Caco-2 (cell line): ENCODE results near the gene GABRE. TPM values are rescaled to one million over a fixed set of nuclear protein-coding genes. Genes with fewer than 3 reads are reported as not detected.

Experiments used
- BruUV-seq: library from RNA; stranded (reverse); fragments of 400-500 nt; replicated peaks from 2 replicates; lab custom pipeline; 2021; lab: Mats Ljungman, UMichigan
- CTCF ChIA-PET: fragments of 300-600 bp; sonication (Branson Sonifier 250); formaldehyde crosslinking; loops from one replicate; lab custom pipeline; 2022; ENCODE audit warnings: antibody characterized with exemption; lab: Charles Lee
- POLR2A ChIA-PET: fragments of 300-600 bp; sonication (Branson Sonifier 250); formaldehyde crosslinking; loops from one replicate; lab custom pipeline; 2022; ENCODE audit warnings: antibody characterized with exemption; lab: Charles Lee
- DNase-seq, 2 experiments: peaks; one replicate each; pipeline versions ENCODE4 v3.0.0 to v3.0.0-alpha.2; 2020 to 2022
- H3K27me3 ChIP-seq: replicated peaks from 2 replicates; pipeline ENCODE4 v1.6.0; 2011; ENCODE audit warnings: low read length; ENCODE audit not compliant: control insufficient read depth, insufficient read depth
- H3K36me3 ChIP-seq: 2 replicates; pipeline ENCODE4 v1.5.1; 2011; ENCODE audit warnings: low read length; ENCODE audit not compliant: control insufficient read depth, insufficient read depth
- H3K4me1 ChIP-seq: fragments of 250-450 bp; sonication (Bioruptor Pico); 2 replicates; pipeline ENCODE4 v1.5.1; 2020; ENCODE audit warnings: mild to moderate bottlenecking
- H3K4me3 ChIP-seq: 2 replicates; pipeline ENCODE4 v1.5.1; 2011; ENCODE audit warnings: low read depth, mild to moderate bottlenecking, control low read depth, low read length
- H3K9me3 ChIP-seq: fragments of 250-450 bp; sonication (Bioruptor Pico); 2 replicates; pipeline ENCODE4 v1.5.1; 2020; ENCODE audit warnings: mild to moderate bottlenecking, moderate library complexity
- H3K27ac Mint-ChIP-seq: one replicate; pipeline ENCODE4 v1.8.0; 2022; ENCODE audit warnings: mixed read lengths; ENCODE audit not compliant: unreplicated experiment
- H3K27me3 Mint-ChIP-seq: one replicate; pipeline ENCODE4 v1.8.0; 2022; ENCODE audit warnings: mixed read lengths; ENCODE audit not compliant: insufficient read depth, unreplicated experiment
- H3K36me3 Mint-ChIP-seq: one replicate; pipeline ENCODE4 v1.8.0; 2022; ENCODE audit warnings: mild to moderate bottlenecking, mixed read lengths; ENCODE audit not compliant: insufficient read depth, unreplicated experiment
- H3K4me1 Mint-ChIP-seq: one replicate; pipeline ENCODE4 v1.8.0; 2022; ENCODE audit warnings: low read depth, mixed read lengths; ENCODE audit not compliant: unreplicated experiment
- H3K4me3 Mint-ChIP-seq: one replicate; pipeline ENCODE4 v1.8.0; 2022; ENCODE audit warnings: mild to moderate bottlenecking, moderate library complexity, mixed read lengths; ENCODE audit not compliant: unreplicated experiment
- H3K9me3 Mint-ChIP-seq: one replicate; pipeline ENCODE4 v1.8.0; 2022; ENCODE audit warnings: mixed read lengths; ENCODE audit not compliant: unreplicated experiment
- intact Hi-C: fragments of 100-400 bp; cut with micrococcal nuclease; formaldehyde crosslinking; loops from one replicate; pipeline ENCODE4 v1.10.0; 2022; ENCODE audit not compliant: unreplicated experiment
- total RNA-seq: library from RNA; stranded (reverse); gene quantifications from 2 replicates; pipeline ENCODE4 v1.2.3, GENCODE V29; 2022
- TF ChIP-seq, protein P1 (sequence below), 2 experiments: fragments of 200-600 bp in 1 of 2; IDR thresholded peaks; 1 replicate in 1 of 2; 2 replicates in 1 of 2; pipeline versions ENCODE4 v1.5.1 to v1.8.0; 2011 to 2022; ENCODE audit warnings: antibody characterized with exemption in 1 of 2, control low read depth in 1 of 2, inconsistent platforms in 1 of 2, low read depth in 1 of 2, low read length in 1 of 2, mild to moderate bottlenecking in 1 of 2, moderate library complexity in 1 of 2; ENCODE audit not compliant: insufficient read depth in 1 of 2, severe bottlenecking in 1 of 2, unreplicated experiment in 1 of 2

GABRE gene
- total RNA-seq, 1 experiment from 2014 or later: 40.4 TPM

DNA sequence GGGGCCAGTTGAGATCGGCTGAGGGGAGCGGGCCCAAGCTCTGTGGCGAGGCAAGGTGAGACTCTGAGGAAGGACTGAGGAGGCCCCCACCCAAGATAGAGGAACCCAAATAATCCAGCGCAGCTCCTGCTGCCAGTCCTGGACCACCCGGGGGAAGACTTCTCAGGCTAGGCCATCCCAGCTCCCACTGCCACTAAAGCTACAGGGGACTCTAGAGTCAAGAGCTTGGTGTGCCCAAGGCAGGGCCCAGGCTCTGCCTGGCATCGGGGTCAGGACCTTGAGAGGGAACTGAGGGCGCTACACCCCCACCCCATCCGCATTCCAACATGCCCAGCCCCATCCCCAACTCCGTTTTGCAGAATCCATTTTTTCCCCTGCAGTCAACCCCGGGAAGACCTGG lies 53.2 kb downstream of the GABRE start:
- no peaks in the 10 kb centered on the region for H3K9me3 Mint-ChIP-seq
- Histone ChIP-seq H3K9me3 (no peaks in the 10 kb centered on the region), H3K27me3 (no peaks in the 10 kb centered on the region), H3K4me3 (no peak overlapping the region), H3K4me1 (no peaks in the 10 kb centered on the region), H3K36me3 (no peaks in the 10 kb centered on the region)
- ChIA-PET POLR2A (no interaction called here), CTCF (no interaction called here)
- no TSS peak for BruUV-seq
- H3K4me1 Mint-ChIP-seq: no peaks in the 10 kb centered on the region
- H3K4me3 Mint-ChIP-seq: no peak overlapping the region
- H3K36me3 Mint-ChIP-seq: no peaks in the 10 kb centered on the region
- peaks cover 2% of the 10 kb centered on the region for H3K27me3 Mint-ChIP-seq
- intact Hi-C loops: no loop called here
- H3K27ac Mint-ChIP-seq: no peak overlapping the region
- TF ChIP-seq, protein P1, sequence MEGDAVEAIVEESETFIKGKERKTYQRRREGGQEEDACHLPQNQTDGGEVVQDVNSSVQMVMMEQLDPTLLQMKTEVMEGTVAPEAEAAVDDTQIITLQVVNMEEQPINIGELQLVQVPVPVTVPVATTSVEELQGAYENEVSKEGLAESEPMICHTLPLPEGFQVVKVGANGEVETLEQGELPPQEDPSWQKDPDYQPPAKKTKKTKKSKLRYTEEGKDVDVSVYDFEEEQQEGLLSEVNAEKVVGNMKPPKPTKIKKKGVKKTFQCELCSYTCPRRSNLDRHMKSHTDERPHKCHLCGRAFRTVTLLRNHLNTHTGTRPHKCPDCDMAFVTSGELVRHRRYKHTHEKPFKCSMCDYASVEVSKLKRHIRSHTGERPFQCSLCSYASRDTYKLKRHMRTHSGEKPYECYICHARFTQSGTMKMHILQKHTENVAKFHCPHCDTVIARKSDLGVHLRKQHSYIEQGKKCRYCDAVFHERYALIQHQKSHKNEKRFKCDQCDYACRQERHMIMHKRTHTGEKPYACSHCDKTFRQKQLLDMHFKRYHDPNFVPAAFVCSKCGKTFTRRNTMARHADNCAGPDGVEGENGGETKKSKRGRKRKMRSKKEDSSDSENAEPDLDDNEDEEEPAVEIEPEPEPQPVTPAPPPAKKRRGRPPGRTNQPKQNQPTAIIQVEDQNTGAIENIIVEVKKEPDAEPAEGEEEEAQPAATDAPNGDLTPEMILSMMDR (IDR thresholded peaks at IDR 0.05; ENCODE audit: insufficient read depth in 1 of 2, low read depth in 1 of 2, low read length in 1 of 2, severe bottlenecking in 1 of 2, unreplicated experiment in 1 of 2): no peak
- DNase-seq: no peak

DNA sequence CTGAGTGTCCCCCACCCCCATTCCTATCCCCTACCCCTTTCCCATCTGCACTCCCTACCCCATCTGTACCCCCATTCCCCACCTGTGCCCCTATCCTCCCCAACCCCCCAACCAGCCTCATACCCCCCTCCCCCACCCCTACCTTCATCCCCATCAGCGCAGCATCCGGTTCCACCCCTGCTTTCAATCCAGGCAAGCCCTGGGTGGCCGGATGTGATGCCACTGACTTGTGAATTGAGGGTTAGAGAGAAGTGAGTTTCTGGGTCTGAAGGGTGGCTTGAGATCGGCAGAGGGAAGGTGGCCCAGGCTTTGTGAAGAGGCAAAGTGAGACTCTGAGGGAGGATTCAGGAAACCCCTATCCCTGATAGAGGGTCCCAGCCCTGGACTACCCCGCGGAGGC lies 53.9 kb downstream of the GABRE start:
- ChIA-PET CTCF (no interaction called here), POLR2A (no interaction called here)
- no peak for DNase-seq
- intact Hi-C loops: no loop called here
- H3K4me1 Mint-ChIP-seq: no peaks in the 10 kb centered on the region
- Histone ChIP-seq H3K36me3 (no peaks in the 10 kb centered on the region), H3K4me3 (no peak overlapping the region), H3K27me3 (no peaks in the 10 kb centered on the region), H3K4me1 (no peaks in the 10 kb centered on the region), H3K9me3 (no peaks in the 10 kb centered on the region)
- H3K9me3 Mint-ChIP-seq: no peaks in the 10 kb centered on the region
- TF ChIP-seq, protein P1 (IDR thresholded peaks at IDR 0.05; ENCODE audit: insufficient read depth in 1 of 2, low read depth in 1 of 2, low read length in 1 of 2, severe bottlenecking in 1 of 2, unreplicated experiment in 1 of 2): no peak
- no peaks in the 10 kb centered on the region for H3K36me3 Mint-ChIP-seq
- no peak overlapping the region for H3K27ac Mint-ChIP-seq
- H3K27me3 Mint-ChIP-seq: peaks cover 2% of the 10 kb centered on the region
- no peak overlapping the region for H3K4me3 Mint-ChIP-seq
- no TSS peak for BruUV-seq

DNA sequence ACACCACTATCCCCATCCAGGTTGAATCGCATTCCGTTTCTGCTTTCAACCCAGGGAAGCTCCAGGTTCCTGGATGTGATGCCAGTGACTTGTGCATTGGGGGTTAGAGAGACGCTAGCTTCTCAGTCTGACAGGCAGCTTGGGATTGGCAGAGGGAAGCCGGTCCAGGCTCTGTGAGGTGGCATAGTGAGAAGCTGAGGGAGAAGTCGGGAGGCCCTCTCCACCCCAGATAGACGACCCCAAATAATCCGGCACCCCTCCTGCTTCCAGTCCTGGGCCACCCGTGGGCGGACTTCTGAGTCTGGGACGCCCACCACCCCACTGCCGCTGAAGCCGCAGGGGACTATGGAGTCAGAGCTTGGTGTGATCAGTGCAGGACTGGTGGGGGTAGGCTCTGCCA lies 54.4 kb downstream of the GABRE start:
- H3K9me3 ChIP-seq: no peaks in the 10 kb centered on the region
- H3K4me1 ChIP-seq: no peaks in the 10 kb centered on the region
- BruUV-seq: no TSS peak
- Mint-ChIP-seq H3K4me3 (no peak overlapping the region), H3K4me1 (no peaks in the 10 kb centered on the region), H3K27ac (no peak overlapping the region), H3K9me3 (no peaks in the 10 kb centered on the region), H3K27me3 (peaks cover 1% of the 10 kb centered on the region), H3K36me3 (no peaks in the 10 kb centered on the region)
- H3K4me3 ChIP-seq: no peak overlapping the region
- POLR2A ChIA-PET: no interaction called here
- CTCF ChIA-PET: no interaction called here
- intact Hi-C loops: no loop called here
- DNase-seq: no peak
- no peaks in the 10 kb centered on the region for H3K27me3 ChIP-seq
- no peaks in the 10 kb centered on the region for H3K36me3 ChIP-seq
- TF ChIP-seq, protein P1 (IDR thresholded peaks at IDR 0.05; ENCODE audit: insufficient read depth in 1 of 2, low read depth in 1 of 2, low read length in 1 of 2, severe bottlenecking in 1 of 2, unreplicated experiment in 1 of 2): no peak
